GM11168 (cell line): ENCODE measurements around the gene EMC6.

Experiments used
- in situ Hi-C: fragments of 300-500 bp; cut with MboI; formaldehyde crosslinking; loops from one replicate; pipeline ENCODE4 v1.12.0; 2022; ENCODE audit warnings: low sequenced_read_pairs; ENCODE audit not compliant: unreplicated experiment

The EMC6 gene

GRCh38 chr17:3678095-3678820 is 9.6 kb downstream of the EMC6 start:
- in situ Hi-C loops = no loop called here

DNA sequence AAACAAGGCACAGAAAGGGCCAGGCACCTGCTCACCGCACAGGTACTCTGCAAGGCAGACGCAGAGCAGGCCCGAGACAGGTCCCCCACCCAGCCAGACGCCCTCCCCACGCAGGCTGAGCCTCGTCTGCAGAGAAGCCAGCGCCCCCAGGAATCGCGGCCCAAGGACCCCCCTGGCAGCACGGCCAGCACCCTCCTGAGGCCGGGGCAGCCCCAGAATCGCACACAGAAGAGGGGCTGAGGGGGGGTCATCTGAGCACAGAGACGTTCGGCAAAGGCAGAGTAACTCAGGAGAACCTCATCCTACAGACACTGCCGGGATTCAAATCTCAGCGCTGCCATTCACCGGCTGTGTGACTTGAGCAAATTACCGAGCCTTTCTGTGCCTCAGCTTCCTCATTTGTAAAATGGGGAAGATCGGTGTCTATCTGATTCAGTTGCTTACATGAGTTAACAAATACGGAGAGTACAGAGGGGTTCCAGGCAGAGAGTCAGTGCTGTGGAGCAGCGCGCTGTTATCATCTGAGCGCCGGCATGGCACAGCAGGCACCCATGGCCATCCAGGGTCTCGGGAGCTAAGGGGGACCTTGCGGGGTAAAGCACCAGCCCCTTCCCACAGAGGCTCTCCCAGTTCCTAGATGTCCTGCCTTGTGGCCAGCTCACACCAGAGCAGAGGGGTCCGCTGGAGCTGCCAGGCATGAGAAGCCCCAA is 10.4 kb downstream of the EMC6 start:
- in situ Hi-C loops = no loop called here

GRCh38 chr17:3679531-3680126 is 11.0 kb downstream of the EMC6 start:
- in situ Hi-C loops = loop anchor here (10.0 kb wide), 1 partner anchor 55 kb away; no protein-coding TSS in a partner anchor

DNA sequence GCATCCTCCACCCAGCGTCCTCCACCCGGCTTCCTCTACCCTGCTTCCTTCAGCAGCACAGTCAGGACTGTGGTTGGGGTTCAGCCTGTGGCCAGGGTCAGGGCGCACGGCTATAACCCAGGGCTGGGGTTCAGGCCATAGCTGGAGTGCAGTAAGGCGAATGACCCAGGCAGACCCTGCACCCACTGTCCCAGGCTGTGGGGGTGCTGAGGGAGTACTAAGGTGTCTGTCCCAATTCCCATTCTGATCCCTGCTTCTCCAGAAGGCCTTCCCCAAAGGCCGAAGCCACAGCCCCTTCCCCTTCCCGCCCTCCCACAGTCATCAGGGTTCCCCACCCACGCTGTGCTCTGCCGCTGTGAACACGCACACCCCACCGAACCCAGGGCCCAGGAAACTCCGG is 12.4 kb downstream of the EMC6 start:
- in situ Hi-C loops = loop anchor here (10.0 kb wide), 1 partner anchor 54 kb away; no protein-coding TSS in a partner anchor

GRCh38 chr17:3681565-3681964 is 13.0 kb downstream of the EMC6 start:
- in situ Hi-C loops = loop anchor here (10.0 kb wide), 1 partner anchor 53 kb away; no protein-coding TSS in a partner anchor

- in situ Hi-C loops = loop anchor here (10.0 kb wide), 1 partner anchor 53 kb away; no protein-coding TSS in a partner anchor
Measured at GRCh38 chr17:3682033-3682432, 13.4 kb downstream of the EMC6 start.

- in situ Hi-C loops = loop anchor here (10.0 kb wide), 1 partner anchor 52 kb away; no protein-coding TSS in a partner anchor
Measured at GRCh38 chr17:3683054-3683511, 14.5 kb downstream of the EMC6 start.

DNA sequence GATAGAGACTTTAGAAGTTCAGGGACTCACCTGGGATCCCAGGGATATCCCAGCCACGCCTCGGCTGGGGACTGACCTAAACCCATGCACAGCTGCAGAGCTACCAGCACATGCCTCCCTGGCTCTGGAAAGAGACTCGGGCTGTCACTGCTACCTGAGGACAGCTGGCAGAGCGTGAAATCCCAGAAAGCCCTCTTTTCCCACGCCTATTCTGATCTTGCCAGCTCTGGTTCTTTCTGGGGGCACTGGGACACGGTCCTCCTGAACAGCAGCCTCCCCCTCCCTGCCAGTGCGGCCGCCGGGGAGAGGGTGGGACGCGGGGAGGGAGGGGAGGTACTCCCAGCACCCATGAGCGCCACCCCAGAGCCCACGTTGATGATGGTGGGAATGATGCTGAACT is 16.6 kb downstream of the EMC6 start:
- in situ Hi-C loops = loop anchor here (10.0 kb wide), 1 partner anchor 50 kb away; no protein-coding TSS in a partner anchor

DNA sequence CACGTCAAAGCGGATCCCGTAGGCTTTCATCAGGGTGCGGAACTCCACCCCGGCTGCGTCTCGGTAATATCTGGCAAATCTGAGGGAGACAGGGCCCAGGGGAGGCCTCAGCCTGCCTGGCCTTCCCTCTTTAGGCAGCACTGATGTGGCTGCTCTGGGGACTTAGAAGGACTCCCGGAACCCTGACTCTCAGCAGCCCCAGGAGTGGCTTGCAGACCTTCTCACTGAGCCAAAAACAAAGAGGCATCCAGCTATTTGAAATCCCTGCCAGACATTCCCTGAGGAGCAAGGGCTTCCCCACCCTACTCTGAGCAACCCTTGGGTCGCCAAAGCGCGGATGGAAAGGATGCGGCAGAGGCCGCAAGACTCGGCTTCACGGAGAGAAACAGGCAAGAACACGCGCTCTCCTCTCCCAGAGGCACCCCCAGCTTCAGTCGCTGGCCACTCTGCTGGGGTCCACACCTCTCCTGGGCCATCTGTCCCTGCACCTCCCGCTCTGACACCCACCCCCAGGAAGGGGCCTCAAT is 19.5 kb downstream of the EMC6 start:
- in situ Hi-C loops = loop anchor here (10.0 kb wide), 1 partner anchor 47 kb away; no protein-coding TSS in a partner anchor

GRCh38 chr17:3688852-3689261 is 20.2 kb downstream of the EMC6 start:
- in situ Hi-C loops = loop anchor here (10.0 kb wide), 1 partner anchor 46 kb away; no protein-coding TSS in a partner anchor

DNA sequence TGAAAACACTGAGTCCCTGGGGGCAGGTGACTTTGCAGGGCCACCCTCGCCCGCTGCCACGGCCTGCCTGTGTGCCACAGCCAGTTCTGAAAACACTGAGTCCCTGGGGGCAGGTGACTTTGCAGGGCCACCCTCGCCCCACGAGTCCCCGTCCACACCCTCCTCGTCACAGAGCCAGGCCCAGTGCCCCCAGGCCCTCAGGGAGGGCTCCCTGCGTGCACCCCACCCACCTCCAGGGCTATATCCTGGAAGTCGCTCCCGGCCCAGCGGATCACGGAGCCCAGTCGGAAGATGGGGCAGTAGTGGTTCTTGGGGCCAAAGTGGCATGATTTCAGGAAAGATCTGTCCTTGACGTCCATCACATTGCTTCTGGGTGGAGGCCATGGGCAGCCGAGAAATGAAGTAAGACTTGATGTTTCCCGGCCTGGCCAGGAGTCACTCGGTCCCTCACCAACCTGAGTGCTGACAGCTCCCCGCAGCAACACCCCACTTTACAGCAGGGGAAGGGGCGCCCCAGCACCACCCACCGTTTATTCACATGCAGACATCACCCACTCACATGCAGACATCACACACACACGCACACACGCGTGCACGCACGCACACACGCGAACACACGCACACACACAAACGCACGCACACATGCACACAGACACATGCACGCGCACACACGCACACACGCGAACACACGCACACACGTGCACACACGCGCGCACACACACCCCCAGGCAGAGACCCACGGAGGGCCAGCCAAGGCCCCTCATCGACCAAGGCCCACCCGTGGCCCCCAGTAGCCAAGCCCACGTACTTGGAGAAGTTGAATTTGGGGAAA is 20.9 kb downstream of the EMC6 start:
- in situ Hi-C loops = loop anchor here (10.0 kb wide), 1 partner anchor 45 kb away; no protein-coding TSS in a partner anchor

- in situ Hi-C loops = no loop called here
Measured at GRCh38 chr17:3690094-3690715, 21.6 kb downstream of the EMC6 start.

- in situ Hi-C loops = no loop called here
Measured at GRCh38 chr17:3691617-3692067, 23.0 kb downstream of the EMC6 start.

- in situ Hi-C loops = no loop called here
Measured at GRCh38 chr17:3692346-3692745, 23.7 kb downstream of the EMC6 start.

- in situ Hi-C loops = no loop called here
Measured at GRCh38 chr17:3693141-3693540, 24.5 kb downstream of the EMC6 start.

DNA sequence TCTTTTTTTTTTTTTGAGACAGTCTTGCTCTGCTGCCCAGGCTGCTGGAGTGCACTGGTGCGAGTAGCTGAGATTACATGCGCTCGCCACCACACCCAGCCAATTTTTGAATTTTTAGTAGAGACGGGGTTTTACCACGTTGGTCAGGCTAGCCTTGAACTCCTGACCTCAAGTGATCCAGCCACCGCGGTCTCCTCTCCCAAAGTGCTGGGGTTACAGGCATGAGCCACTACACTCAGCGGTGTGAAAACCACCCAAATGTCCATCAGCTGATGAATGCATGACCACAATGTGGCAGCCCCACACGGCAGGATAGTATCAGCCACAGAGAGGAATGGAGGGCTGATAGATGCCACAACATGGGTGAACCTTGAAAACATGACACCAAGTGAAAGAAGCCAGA is 25.2 kb downstream of the EMC6 start:
- in situ Hi-C loops = no loop called here

GRCh38 chr17:3695129-3695722 is 26.6 kb downstream of the EMC6 start:
- in situ Hi-C loops = no loop called here

- in situ Hi-C loops = no loop called here
Measured at GRCh38 chr17:3695723-3696411, 27.3 kb downstream of the EMC6 start, which contains the start of gene P2RX5. Gene P2RX5 (minus strand): TSS chr17:3696155. CDS start chr17:3696005, 150 bp downstream.
